Measurements from ENCODE around the gene KRTAP1-3. TPM values are rescaled to one million over a fixed set of nuclear protein-coding genes. Genes with fewer than 3 reads are reported as not detected.

The KRTAP1-3 gene
- total RNA-seq, 1 experiment from 2014 or later: not detected

GRCh38 chr17:41064301-41064700, 29.6 kb upstream of the KRTAP1-3 start:
- Mint-ChIP-seq H3K27me3 (ENCODE audit: low read depth) (no peaks in the 10 kb centered on the region), H3K4me3 (no peak overlapping the region), H3K4me1 (peaks cover 11% of the 10 kb centered on the region), H3K9me3 (no peaks in the 10 kb centered on the region), H3K27ac (no peak overlapping the region), H3K36me3 (no peaks in the 10 kb centered on the region)
- no peak for DNase-seq (ENCODE audit: low spot score)
- POLR2A ChIA-PET: no interaction called here
- TF ChIP-seq SP1 (CRISPR knock-in tag; conservative IDR thresholded peaks at IDR 0.05) (no peak), ZNF317 (CRISPR knock-in tag; IDR thresholded peaks at IDR 0.05; ENCODE audit: borderline replicate concordance, low read depth) (no peak), ESRRA (CRISPR knock-in tag; IDR thresholded peaks at IDR 0.05; ENCODE audit: borderline replicate concordance) (no peak), IRF2 (CRISPR knock-in tag; IDR thresholded peaks at IDR 0.05; ENCODE audit: borderline replicate concordance, low read depth) (no peak), ZNF219 (CRISPR knock-in tag; IDR thresholded peaks at IDR 0.05; ENCODE audit: borderline replicate concordance) (no peak), FOXK1 (CRISPR knock-in tag; IDR thresholded peaks at IDR 0.05) (no peak), RORB (CRISPR knock-in tag; IDR thresholded peaks at IDR 0.05) (no peak), PREB (CRISPR knock-in tag; IDR thresholded peaks at IDR 0.05; ENCODE audit: borderline replicate concordance) (no peak), AFF4 (CRISPR knock-in tag; IDR thresholded peaks at IDR 0.05; ENCODE audit: borderline replicate concordance) (no peak)
- TF ChIP-seq, protein P1, sequence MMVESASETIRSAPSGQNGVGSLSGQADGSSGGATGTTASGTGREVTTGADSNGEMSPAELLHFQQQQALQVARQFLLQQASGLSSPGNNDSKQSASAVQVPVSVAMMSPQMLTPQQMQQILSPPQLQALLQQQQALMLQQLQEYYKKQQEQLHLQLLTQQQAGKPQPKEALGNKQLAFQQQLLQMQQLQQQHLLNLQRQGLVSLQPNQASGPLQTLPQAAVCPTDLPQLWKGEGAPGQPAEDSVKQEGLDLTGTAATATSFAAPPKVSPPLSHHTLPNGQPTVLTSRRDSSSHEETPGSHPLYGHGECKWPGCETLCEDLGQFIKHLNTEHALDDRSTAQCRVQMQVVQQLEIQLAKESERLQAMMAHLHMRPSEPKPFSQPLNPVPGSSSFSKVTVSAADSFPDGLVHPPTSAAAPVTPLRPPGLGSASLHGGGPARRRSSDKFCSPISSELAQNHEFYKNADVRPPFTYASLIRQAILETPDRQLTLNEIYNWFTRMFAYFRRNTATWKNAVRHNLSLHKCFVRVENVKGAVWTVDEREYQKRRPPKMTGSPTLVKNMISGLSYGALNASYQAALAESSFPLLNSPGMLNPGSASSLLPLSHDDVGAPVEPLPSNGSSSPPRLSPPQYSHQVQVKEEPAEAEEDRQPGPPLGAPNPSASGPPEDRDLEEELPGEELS (CRISPR knock-in tag; IDR thresholded peaks at IDR 0.05): no peak
- TF ChIP-seq, protein P2, sequence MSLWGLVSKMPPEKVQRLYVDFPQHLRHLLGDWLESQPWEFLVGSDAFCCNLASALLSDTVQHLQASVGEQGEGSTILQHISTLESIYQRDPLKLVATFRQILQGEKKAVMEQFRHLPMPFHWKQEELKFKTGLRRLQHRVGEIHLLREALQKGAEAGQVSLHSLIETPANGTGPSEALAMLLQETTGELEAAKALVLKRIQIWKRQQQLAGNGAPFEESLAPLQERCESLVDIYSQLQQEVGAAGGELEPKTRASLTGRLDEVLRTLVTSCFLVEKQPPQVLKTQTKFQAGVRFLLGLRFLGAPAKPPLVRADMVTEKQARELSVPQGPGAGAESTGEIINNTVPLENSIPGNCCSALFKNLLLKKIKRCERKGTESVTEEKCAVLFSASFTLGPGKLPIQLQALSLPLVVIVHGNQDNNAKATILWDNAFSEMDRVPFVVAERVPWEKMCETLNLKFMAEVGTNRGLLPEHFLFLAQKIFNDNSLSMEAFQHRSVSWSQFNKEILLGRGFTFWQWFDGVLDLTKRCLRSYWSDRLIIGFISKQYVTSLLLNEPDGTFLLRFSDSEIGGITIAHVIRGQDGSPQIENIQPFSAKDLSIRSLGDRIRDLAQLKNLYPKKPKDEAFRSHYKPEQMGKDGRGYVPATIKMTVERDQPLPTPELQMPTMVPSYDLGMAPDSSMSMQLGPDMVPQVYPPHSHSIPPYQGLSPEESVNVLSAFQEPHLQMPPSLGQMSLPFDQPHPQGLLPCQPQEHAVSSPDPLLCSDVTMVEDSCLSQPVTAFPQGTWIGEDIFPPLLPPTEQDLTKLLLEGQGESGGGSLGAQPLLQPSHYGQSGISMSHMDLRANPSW (CRISPR knock-in tag; conservative IDR thresholded peaks at IDR 0.05; ENCODE audit: low read depth): no peak
- TF ChIP-seq, protein P3, sequence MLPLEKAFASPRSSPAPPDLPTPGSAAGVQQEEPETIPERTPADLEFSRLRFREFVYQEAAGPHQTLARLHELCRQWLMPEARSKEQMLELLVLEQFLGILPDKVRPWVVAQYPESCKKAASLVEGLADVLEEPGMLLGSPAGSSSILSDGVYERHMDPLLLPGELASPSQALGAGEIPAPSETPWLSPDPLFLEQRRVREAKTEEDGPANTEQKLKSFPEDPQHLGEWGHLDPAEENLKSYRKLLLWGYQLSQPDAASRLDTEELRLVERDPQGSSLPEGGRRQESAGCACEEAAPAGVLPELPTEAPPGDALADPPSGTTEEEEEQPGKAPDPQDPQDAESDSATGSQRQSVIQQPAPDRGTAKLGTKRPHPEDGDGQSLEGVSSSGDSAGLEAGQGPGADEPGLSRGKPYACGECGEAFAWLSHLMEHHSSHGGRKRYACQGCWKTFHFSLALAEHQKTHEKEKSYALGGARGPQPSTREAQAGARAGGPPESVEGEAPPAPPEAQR (CRISPR knock-in tag; IDR thresholded peaks at IDR 0.05): no peak
- TF ChIP-seq, protein P4, sequence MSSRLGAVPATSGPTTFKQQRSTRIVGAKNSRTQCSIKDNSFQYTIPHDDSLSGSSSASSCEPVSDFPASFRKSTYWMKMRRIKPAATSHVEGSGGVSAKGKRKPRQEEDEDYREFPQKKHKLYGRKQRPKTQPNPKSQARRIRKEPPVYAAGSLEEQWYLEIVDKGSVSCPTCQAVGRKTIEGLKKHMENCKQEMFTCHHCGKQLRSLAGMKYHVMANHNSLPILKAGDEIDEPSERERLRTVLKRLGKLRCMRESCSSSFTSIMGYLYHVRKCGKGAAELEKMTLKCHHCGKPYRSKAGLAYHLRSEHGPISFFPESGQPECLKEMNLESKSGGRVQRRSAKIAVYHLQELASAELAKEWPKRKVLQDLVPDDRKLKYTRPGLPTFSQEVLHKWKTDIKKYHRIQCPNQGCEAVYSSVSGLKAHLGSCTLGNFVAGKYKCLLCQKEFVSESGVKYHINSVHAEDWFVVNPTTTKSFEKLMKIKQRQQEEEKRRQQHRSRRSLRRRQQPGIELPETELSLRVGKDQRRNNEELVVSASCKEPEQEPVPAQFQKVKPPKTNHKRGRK (CRISPR knock-in tag; IDR thresholded peaks at IDR 0.05; ENCODE audit: borderline replicate concordance): no peak
- CTCF ChIA-PET: interaction anchor here (0.5 kb wide), 1 partner anchor 485 kb away, joined by 3 read pairs; no protein-coding TSS in a partner anchor
- ATAC-seq: no peak
